H1 (cell line): ENCODE results near the gene CD7. TPM values are rescaled to one million over a fixed set of nuclear protein-coding genes. Genes with fewer than 3 reads are reported as not detected.

Experiments
- POU5F1 ChIP-seq: IDR thresholded peaks from 2 replicates; pipeline ENCODE4 v1.6.1; 2011; ENCODE audit warnings: low read depth, mild to moderate bottlenecking, low read length, moderate library complexity
- RNF2 ChIP-seq: fragments of 200-900, 300-1000 bp; sonication (generic); IDR thresholded peaks from 2 replicates; pipeline ENCODE4 v1.7.1; 2016; ENCODE audit warnings: borderline replicate concordance, low read depth, mild to moderate bottlenecking, antibody characterized with exemption, low read length; ENCODE audit not compliant: poor library complexity, severe bottlenecking; ENCODE audit errors: missing control alignments
- SAP30 ChIP-seq: fragments of 300-600 bp; sonication (generic); IDR thresholded peaks from 2 replicates; pipeline ENCODE4 v1.7.1; 2012; ENCODE audit warnings: low read length, moderate library complexity, mild to moderate bottlenecking, inconsistent platforms; ENCODE audit not compliant: insufficient read depth, insufficient replicate concordance
- SIRT6 ChIP-seq: IDR thresholded peaks from one replicate; pipeline ENCODE4 v1.7.1; 2012; ENCODE audit warnings: low read length, inconsistent platforms
- SP2 ChIP-seq: IDR thresholded peaks from 2 replicates; pipeline ENCODE4 v1.6.1; 2012; ENCODE audit warnings: mild to moderate bottlenecking, low read length, inconsistent platforms
- TAF1 ChIP-seq: IDR thresholded peaks from 2 replicates; pipeline ENCODE4 v1.6.1; 2011; ENCODE audit warnings: mild to moderate bottlenecking, low read depth, low read length
- TCF12 ChIP-seq: IDR thresholded peaks from 2 replicates; pipeline ENCODE4 v1.6.1; 2011; ENCODE audit warnings: low read depth, mild to moderate bottlenecking, low read length
- ZNF274 ChIP-seq: IDR thresholded peaks from 2 replicates; pipeline ENCODE4 v1.7.0; 2012; ENCODE audit warnings: low read length, borderline replicate concordance; ENCODE audit errors: extremely low read depth
- polyA plus RNA-seq, 7 experiments: library from polyadenylated mRNA; depleted of rRNA in 3 of 7; stranded (reverse) in 5 of 7; unstranded in 2 of 7; fragments of >200 nt in 5 of 7; fragments of 200-250 nt in 2 of 7; gene quantifications; 1 replicate in 5 of 7; 2 replicates in 1 of 7; 4 replicates in 1 of 7; pipeline versions ENCODE4 v1.2.1 to v1.2.3, GENCODE V29; 2011 to 2013; ENCODE audit warnings: missing spikeins in 2 of 7, mixed read lengths in 2 of 7
- total RNA-seq: library from RNA; stranded (reverse); fragmentation: NEBNext Ultra II Directional; extraction: Animal tissue kit (Norgen Biotek cat#: 25700); gene quantifications from 2 replicates; pipeline ENCODE4 v1.2.1, GENCODE V29; 2021
- TF ChIP-seq, protein P1 (sequence below): IDR thresholded peaks from 2 replicates; pipeline ENCODE4 v1.6.1; 2011; ENCODE audit warnings: low read length, improper control_type of control experiment

Gene CD7
- total and polyA plus RNA-seq, 2 of the 8 experiments (the other 6 are each of a cell fraction or from before 2014, with no cell fraction given), result 0.83 to 0.86 TPM

DNA sequence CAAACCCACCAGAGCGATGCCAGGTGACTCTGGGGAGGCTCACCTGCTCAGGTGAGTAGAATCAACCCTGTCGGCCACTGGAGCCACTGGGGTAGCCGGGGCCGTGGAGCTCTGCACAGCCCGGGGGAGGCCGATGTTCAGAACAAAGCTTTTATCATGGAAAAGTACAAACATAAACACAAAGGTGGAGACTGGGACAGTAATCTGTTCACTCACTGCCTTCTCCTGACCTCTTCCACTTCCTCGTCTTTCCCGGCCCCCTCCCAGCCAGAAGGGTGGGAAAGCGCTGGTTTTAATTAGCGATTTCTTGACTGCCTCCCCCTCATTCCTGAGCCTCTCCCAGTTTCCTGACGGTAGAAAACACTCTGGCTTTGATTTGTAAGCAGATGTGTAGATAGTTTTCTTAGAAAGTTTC is 31.9 kb upstream of the CD7 start (continued):
- TF ChIP-seq, protein P1, sequence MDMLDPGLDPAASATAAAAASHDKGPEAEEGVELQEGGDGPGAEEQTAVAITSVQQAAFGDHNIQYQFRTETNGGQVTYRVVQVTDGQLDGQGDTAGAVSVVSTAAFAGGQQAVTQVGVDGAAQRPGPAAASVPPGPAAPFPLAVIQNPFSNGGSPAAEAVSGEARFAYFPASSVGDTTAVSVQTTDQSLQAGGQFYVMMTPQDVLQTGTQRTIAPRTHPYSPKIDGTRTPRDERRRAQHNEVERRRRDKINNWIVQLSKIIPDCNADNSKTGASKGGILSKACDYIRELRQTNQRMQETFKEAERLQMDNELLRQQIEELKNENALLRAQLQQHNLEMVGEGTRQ, result no peak
- TF ChIP-seq RNF2 (no peak), SAP30 (no peak), SIRT6 (no peak), SP2 (no peak), ZNF274 (no peak), TCF12 (no peak), TAF1 (no peak), POU5F1 (no peak)
